Stimulated activated CD4-positive, alpha-beta T cell treated with anti-CD3 and anti-CD28 coated beads, TNF-alpha, amount 100 ng/mL, for 4 hours (primary cell): Measurements from ENCODE around the gene TRIM43B.
"Not testable (repeated sequence)": the region's sequence is repeated elsewhere in the genome, so short reads cannot be mapped to it uniquely, and the experiment has no call there.

Experiments
- DNase-seq, 3 experiments: peaks; one replicate each; pipeline ENCODE4 v3.0.0-alpha.2; 2020; ENCODE audit warnings: low read depth in 3 of 3

The TRIM43B gene

GRCh38 chr2:95484654-95485053 lies at the start of gene TRIM43B:
Gene TRIM43B (minus strand): TSS chr2:95484754. CDS start chr2:95482714, 2,040 bp downstream.
- DNase-seq = not testable (repeated sequence)

- no peak for DNase-seq
Observed at GRCh38 chr2:95531254-95531771, 46.8 kb upstream of the TRIM43B start.

GRCh38 chr2:95530734-95531133 lies 46.2 kb upstream of the TRIM43B start:
- DNase-seq = no peak

DNA sequence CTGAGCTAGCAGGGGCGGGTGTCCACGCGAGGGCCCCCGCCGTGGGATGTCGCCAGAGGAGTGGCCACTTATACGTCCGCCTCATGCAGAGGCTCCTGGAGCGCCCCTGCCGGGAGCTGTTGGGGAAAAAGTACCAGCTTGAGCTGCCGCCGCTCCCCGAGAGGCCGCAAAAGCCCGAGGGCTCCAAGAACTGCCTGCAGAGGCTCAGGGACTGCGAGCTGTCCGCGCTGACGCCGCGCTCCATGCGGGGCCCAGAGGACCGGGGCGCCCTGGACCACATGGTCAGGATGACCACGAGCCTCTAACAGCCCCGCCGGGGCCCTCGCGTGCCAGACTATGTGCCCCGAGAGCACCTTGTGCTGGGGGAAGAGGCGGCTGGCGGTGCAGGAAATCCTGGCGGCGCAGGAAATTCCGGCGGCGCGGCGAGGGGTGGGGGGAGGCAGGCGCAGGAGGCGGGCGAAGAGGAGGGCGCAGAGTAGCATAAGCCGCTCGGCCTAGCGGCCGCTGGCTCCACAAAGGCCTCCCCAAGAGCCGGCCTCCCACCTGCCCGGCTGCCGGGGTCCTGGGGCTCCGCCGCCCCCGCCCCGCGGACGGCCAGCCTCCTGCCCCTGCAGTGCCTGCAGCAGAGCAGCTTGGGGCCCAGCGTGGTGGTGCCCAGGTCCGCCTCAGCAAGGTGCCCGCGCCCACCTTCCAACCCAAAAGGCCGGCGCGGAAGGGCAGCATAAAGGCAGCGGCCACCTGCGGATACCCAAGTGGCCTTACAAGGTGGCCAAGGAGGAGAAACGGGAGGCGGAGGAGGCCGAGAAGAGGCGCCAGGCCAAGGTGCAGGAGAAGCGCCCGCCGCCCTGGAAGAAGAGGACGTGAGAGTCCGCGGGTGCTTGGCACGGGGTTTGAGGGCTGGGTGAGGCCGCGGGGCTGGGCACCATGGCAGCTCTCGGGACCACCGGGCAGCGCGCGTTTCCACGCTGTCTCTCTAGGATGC lies 42.1 kb upstream of the TRIM43B start:
- peak; percentile 15 to 54 (median 34) for DNase-seq

- DNase-seq = no peak
Observed at GRCh38 chr2:95525294-95526035, 40.9 kb upstream of the TRIM43B start.

- no peak for DNase-seq
Observed at GRCh38 chr2:95524195-95524594, 39.6 kb upstream of the TRIM43B start.

- no peak for DNase-seq
Observed at GRCh38 chr2:95514718-95515117, 30.2 kb upstream of the TRIM43B start.

DNA sequence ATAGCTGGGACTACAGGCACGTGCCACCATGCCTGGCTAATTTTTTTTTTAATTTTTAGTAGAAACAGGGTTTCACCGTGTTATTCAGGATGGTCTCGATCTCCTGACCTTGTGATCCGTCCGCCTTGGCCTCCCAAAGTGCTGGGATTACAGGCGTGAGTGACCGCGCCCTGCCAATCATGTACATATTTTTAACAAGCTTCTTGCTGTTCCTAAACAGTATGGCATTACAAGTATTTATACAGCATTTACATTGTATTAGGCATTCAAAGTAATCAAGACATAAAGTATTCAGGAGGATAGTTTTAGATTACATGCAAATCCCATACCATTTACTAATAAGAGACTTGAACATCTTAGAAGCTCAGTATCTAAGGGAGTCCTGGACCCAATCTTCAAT lies 29.7 kb upstream of the TRIM43B start:
- not testable (repeated sequence) for DNase-seq

DNA sequence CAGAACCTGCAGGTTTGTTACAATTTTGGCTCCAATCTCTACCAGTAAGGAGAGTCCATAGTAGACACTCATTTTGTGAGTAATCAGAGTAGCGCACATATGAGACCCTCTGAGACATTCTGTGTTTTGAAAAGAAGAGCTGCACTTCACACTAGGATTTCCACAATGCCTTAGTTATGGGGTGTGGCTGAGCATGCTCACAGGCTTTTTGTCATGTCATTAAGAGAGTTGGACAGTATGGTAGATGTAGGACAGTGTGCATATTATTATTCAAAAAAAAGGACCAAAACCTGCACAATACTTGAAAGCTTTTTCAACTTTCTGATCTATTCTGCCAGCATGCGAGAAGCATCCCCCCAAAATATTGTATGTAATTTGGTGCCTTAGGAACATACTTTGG lies 24.9 kb upstream of the TRIM43B start:
- DNase-seq = no peak

DNA sequence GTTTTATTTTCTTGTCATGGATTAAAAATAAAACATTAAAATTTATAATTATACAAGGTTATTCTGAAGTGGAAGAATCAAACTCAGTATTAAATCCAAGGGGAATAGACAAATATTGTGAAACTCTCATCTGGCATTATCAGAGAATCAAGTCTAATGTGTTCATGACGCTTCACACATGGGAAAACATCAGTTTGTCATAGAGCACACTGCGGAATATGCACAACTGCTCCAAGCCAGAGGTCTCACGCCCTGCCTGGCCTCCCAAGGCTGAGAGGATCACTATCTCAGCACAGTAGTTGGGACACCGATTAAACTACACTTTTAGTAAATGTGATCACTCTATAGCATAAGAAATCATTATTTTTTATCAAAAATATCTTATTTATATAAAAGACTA lies 20.7 kb upstream of the TRIM43B start:
- DNase-seq = no peak

GRCh38 chr2:95500854-95501253 lies 16.3 kb upstream of the TRIM43B start:
- DNase-seq = no peak

GRCh38 chr2:95492076-95492475 lies 7.5 kb upstream of the TRIM43B start:
- not testable (repeated sequence) for DNase-seq

DNA sequence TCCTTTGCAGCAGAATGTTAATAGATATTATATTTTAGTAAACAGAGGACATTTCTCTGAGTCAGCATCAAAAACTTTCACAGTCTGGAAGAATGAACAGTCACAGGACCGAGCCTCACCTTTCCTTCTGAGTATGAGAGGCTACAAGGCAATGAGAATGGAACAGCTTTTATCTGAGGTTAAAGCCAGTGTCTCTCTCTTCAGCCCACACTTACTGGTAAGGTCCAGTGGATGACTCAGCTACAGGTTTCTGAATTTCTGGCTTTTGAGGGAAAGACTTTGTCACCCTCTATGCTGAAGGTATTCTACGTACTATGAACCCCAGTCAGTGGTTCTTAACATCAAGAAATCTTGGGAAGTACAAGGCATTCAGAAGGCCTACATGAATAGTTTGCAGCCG lies 9.5 kb downstream of the TRIM43B start:
- DNase-seq = not testable (repeated sequence)

DNA sequence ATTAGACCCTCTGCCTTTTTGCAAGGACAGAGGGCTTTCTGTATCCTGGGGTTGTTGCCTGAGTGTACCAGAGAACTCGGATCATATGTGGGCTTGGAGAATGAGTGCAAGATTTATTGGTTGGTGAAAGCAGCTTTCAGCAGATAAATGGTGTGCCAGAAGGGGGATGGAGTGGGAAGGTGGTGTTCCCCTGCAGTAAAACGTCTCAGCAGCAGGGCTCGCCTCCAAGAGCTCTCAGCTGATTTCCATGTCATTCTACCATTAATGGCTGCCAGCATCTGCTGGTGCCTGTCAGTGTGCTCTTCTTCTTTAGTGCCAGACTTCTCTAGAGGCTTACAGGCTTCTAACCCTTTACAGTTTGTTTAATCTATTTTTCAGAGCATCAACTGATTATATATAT lies 16.6 kb downstream of the TRIM43B start:
- DNase-seq = not testable (repeated sequence)

GRCh38 chr2:95466572-95466971 lies 18.0 kb downstream of the TRIM43B start:
- not testable (repeated sequence) for DNase-seq

- not testable (repeated sequence) for DNase-seq
Observed at GRCh38 chr2:95463292-95463691, 21.3 kb downstream of the TRIM43B start.

DNA sequence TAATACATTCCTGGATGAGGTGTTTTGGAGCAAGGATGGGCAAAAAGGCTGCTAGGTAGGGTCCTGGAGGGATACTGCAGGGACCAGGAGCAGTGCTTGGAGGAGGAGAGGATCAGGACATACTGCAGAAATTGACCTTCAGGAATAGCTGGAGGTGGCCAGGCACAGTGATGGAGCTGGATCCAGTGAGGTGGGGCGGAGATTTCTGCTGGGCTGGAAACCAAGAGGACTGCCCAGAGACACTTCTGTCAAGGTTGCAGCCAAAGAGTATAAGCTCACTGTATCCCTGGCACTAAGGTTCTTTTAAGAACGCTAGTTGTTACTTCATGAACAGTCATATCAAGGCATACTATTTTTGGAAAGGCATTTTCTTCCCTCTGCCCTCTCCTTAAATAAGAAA lies 39.2 kb downstream of the TRIM43B start:
- not testable (repeated sequence) for DNase-seq

DNA sequence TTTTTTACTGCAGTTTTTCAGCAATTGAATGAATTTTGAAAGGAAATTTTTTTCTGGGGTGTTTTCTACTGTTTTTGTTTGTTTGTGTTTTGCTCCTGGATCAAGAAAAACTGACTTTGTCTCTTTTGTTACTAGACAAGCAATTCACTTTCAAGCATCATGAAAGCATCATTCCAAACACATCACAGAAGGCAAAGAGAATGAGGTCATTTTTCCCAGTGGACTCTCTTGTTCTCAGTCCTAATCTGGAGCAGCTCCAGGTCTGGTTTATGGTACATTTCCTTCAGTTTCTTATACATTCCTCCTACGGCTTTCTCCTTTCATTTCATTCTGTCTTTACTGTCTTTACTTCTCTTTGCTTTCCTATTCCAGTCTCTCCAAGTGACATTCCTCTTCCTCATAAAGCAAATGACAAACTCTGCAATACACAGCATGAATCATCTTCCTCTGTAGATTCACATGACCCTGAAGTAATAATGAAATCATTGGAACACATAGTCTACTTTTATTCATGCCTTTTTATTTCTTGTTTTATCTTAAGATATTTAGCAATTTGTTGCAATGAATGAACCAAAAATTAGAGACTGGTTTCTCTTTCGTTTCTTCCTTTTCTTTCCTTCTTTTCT lies 42.0 kb downstream of the TRIM43B start:
- DNase-seq = not testable (repeated sequence)

GRCh38 chr2:95435872-95436209 lies 48.7 kb downstream of the TRIM43B start:
- not testable (repeated sequence) for DNase-seq

DNA sequence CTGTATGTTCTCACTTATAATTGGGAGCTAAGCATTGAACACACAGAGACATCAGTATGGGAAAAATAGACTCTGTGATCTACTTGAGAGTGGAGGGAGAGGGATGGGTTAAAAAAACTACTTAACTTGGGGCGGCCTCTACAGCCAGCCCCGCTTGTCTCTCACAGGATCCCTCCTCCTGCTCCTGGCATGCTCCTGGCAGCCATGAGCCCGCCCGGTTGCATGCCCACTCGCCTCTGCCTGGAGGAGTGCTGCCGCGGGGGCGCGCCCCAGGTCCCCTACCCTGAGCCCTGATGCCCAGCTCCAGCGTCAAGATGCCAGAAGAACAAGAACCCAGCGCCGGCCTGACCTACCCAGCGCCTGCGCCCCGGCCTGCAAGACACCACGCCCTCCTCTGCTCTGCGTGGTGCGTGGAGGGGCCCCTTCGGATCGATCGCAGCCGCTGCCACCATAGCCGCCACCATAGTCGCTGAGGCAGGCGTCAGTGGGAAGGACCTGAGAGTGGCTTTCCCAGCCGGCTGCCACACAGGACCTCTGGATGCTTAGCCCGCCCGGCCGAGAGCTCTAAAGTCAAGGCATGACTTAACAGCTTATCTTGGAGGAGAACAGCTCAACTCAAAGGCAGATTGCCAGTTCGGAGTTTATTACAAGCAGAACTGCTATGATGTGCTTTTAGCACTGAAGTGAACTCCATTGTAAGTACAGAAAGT lies 49.2 kb downstream of the TRIM43B start:
- not testable (repeated sequence) for DNase-seq

DNA sequence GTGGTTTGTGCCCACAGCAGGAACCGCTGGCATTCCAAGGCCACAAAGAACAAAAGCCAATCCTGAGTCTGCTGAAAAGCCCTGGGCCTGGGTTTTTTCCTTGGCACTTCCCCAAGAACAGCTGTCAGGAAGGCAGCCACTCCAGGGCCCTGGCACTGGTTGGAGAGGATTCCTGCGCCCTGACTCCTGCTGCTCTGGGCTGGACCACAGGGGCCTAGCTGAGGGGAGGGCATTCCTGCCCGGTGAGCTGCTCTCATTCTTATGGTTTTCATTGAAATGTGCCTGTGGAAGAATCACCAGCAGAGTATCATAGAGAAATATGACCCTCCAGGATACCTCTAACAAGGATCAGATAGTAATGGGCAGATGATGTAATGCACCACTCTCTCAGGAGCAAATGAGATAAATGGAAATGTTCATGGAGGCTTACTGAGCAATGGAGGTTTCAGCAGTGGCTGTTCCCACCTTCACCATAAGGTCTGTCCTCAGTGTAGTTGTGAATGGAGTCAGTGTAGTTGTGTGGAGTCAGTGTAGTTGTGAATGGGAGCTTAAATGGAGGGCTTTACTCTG lies 50.0 kb downstream of the TRIM43B start:
- DNase-seq = not testable (repeated sequence)
